Activated naive CD4-positive, alpha-beta T cell treated with anti-CD3 and anti-CD28 coated beads, Interleukin-2, amount 10 ng/mL, durations not matched to agents 7 days and 5 days (primary cell): Measurements from ENCODE around the gene C1orf167.
"Not testable (repeated sequence)": the region's sequence is repeated elsewhere in the genome, so short reads cannot be mapped to it uniquely, and the experiment has no call there.

ENCODE experiments used
- CTCF ChIA-PET: fragments of 350-600 bp; sonication (Branson Sonifier 250); formaldehyde crosslinking; loops from one replicate; lab custom pipeline; 2021; ENCODE audit warnings: antibody characterized with exemption; lab: Charles Lee
- DNase-seq: peaks from one replicate; pipeline ENCODE4 v3.0.0-alpha.2; 2020
- H3K27ac Mint-ChIP-seq: one replicate; pipeline ENCODE4 v1.8.0; 2021; ENCODE audit warnings: mild to moderate bottlenecking, moderate library complexity, mixed read lengths
- H3K27me3 Mint-ChIP-seq: one replicate; pipeline ENCODE4 v1.8.0; 2021; ENCODE audit warnings: mild to moderate bottlenecking, mixed read lengths
- H3K36me3 Mint-ChIP-seq: one replicate; pipeline ENCODE4 v1.8.0; 2021; ENCODE audit warnings: mixed read lengths
- H3K4me1 Mint-ChIP-seq: one replicate; pipeline ENCODE4 v1.8.0; 2021; ENCODE audit warnings: mixed read lengths
- H3K4me3 Mint-ChIP-seq: one replicate; pipeline ENCODE4 v1.8.0; 2021; ENCODE audit warnings: mild to moderate bottlenecking, moderate library complexity, mixed read lengths
- H3K9me3 Mint-ChIP-seq: one replicate; pipeline ENCODE4 v1.8.0; 2021; ENCODE audit warnings: mixed read lengths

The C1orf167 gene

DNA sequence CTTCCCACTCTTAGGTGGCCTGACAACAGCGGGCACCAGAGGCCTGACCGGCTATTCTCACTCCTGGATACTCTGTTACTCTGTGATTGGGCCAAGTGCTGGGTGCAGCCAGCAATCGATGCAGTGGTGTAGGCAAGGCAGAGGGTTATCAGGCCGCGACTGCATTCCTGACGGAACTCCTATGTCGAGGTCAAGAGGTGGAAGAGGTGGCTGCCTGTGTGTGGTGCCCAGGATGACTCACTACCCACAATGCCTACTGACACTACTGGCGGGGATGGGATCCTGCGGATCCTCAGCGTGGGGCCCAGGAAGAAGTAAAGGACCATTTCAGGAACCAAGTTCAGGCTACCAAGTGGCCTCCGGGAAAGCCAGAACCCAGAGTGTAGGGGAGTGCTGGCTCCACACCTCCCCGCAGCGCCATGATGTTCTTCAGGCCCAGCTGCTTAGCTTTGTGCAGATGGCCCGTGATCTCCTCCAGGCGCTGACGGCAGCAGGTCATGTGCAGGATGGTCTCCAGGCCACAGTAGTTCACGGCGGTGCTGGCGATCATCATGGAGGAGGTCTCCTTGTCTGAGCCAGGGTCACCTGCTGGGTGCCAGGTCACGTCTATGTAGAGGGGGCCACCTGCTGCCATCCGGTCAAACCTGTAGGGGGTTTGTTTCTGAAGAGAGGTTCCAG, 38.9 kb downstream of the C1orf167 start:
- Mint-ChIP-seq H3K9me3 (no peaks in the 10 kb centered on the region), H3K36me3 (peaks cover 28% of the 10 kb centered on the region), H3K4me1 (peaks cover 36% of the 10 kb centered on the region), H3K27me3 (no peaks in the 10 kb centered on the region), H3K4me3 (no peak overlapping the region), H3K27ac (no peak overlapping the region)
- DNase-seq: no peak
- CTCF ChIA-PET: no interaction called here

DNA sequence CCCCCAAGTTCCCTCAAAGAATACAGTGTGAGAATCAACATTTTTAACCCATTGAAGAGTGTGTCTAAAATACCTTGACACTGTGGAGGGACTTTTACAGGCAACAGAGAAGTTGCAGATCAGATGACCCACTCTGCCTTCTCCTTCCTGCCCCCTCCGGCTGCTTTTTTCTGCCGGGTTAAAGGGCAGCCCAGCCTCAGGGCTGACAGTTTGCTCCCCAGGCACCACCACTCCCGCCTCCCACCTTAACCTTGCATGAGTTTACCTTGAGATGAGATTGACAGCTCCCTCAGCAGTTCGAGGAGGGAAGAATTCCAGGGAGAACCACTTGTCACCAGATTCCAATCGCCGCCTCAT, 40.6 kb downstream of the C1orf167 start:
- Mint-ChIP-seq H3K4me3 (peak overlapping the region; percentile 88), H3K4me1 (peaks cover 51% of the 10 kb centered on the region), H3K27me3 (no peaks in the 10 kb centered on the region), H3K27ac (peak overlapping the region; percentile 86), H3K36me3 (peaks cover 25% of the 10 kb centered on the region), H3K9me3 (no peaks in the 10 kb centered on the region)
- DNase-seq: peak; percentile 35
- CTCF ChIA-PET: interaction anchor here (2.3 kb wide), 1 partner anchor 17 kb away, joined by 7 read pairs; no protein-coding TSS in a partner anchor

GRCh38 chr1:11802973-11803885, 41.2 kb downstream of the C1orf167 start:
- CTCF ChIA-PET: interaction anchor here (1.4 to 2.3 kb wide), 2 partner anchors 18 to 19 kb away, joined by 4 to 7 read pairs; no protein-coding TSS in a partner anchor
- H3K4me3 Mint-ChIP-seq: peak overlapping the region; percentile 88
- H3K27me3 Mint-ChIP-seq: no peaks in the 10 kb centered on the region
- peak; percentile 91 for DNase-seq
- H3K27ac Mint-ChIP-seq: peak overlapping the region; percentile 86
- H3K9me3 Mint-ChIP-seq: no peaks in the 10 kb centered on the region
- peaks cover 29% of the 10 kb centered on the region for H3K36me3 Mint-ChIP-seq
- H3K4me1 Mint-ChIP-seq: peaks cover 57% of the 10 kb centered on the region

- peak overlapping the region; percentile 88 for H3K4me3 Mint-ChIP-seq
- CTCF ChIA-PET: interaction anchor here (1.4 to 2.3 kb wide), 2 partner anchors 19 to 20 kb away, joined by 4 to 7 read pairs; no protein-coding TSS in a partner anchor
- H3K27me3 Mint-ChIP-seq, H3K9me3 Mint-ChIP-seq, DNase-seq: not testable (repeated sequence)
- peaks cover 34% of the 10 kb centered on the region for H3K36me3 Mint-ChIP-seq
- peak overlapping the region; percentile 86 for H3K27ac Mint-ChIP-seq
- H3K4me1 Mint-ChIP-seq: peaks cover 63% of the 10 kb centered on the region
Measured at GRCh38 chr1:11803924-11804665, 42.1 kb downstream of the C1orf167 start.

DNA sequence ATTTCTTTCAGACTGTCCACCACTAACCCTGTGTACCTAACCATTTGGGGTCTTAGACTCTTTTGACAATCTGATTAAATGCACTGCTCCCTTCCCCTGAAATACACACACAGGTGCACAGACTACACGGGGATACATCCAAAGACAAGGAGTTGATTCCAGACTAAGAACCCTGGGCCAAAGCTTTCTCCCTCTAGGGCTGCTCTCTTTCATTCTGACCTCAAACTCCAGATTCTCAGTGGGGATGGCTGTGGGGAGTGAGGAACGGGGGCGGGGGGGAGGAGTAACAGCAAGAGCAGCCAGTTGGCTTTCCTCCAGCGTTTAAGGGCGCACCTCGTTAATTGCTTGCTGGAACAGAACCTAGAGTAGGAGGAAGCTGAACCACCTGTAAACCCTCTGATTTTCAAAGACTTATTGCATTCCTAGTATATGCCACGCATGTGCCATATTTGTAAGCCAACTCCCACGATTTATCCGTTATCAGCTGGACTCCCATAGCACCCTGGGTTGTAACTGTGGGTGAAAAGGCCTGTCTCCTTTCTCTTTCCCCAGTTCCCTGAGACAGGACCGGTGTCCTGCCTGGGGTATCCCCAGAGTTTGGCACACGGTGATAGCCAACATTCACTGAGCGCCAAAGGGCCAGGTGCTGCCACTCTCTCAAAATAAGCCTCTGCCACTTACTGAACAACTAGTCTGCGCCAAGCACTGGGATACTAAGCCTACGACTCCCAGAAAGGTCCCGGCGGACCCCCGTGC, 42.9 kb downstream of the C1orf167 start:
- Mint-ChIP-seq H3K36me3 (peaks cover 36% of the 10 kb centered on the region), H3K27me3 (no peaks in the 10 kb centered on the region), H3K4me1 (peaks cover 67% of the 10 kb centered on the region), H3K9me3 (no peaks in the 10 kb centered on the region), H3K4me3 (peak overlapping the region; percentile 88), H3K27ac (peak overlapping the region; percentile 85)
- CTCF ChIA-PET: interaction anchor here (2.3 kb wide), 1 partner anchor 20 kb away, joined by 7 read pairs; no protein-coding TSS in a partner anchor
- peak; percentile 52 for DNase-seq

GRCh38 chr1:11805422-11806306, 43.7 kb downstream of the C1orf167 start, which contains the start of the genes CLCN6 and MTHFR:
Gene CLCN6 (plus strand): TSS chr1:11806191. CDS start chr1:11806263, 72 bp downstream.
Gene MTHFR (minus strand): TSS chr1:11805964. CDS start chr1:11803116, 2,848 bp downstream.
- H3K4me1 Mint-ChIP-seq: peaks cover 68% of the 10 kb centered on the region
- H3K27me3 Mint-ChIP-seq: no peaks in the 10 kb centered on the region
- peak; percentile 100 for DNase-seq
- H3K27ac Mint-ChIP-seq: peak within 1 kb of the TSS; percentile 85
- H3K36me3 Mint-ChIP-seq: peaks cover 31% of the 10 kb centered on the region
- H3K9me3 Mint-ChIP-seq: no peaks in the 10 kb centered on the region
- CTCF ChIA-PET: interaction anchor here (1.1 kb wide), 1 partner anchor 141 kb away, joined by 3 read pairs; no protein-coding TSS in a partner anchor
- H3K4me3 Mint-ChIP-seq: peak within 1 kb of the TSS; percentile 88

DNA sequence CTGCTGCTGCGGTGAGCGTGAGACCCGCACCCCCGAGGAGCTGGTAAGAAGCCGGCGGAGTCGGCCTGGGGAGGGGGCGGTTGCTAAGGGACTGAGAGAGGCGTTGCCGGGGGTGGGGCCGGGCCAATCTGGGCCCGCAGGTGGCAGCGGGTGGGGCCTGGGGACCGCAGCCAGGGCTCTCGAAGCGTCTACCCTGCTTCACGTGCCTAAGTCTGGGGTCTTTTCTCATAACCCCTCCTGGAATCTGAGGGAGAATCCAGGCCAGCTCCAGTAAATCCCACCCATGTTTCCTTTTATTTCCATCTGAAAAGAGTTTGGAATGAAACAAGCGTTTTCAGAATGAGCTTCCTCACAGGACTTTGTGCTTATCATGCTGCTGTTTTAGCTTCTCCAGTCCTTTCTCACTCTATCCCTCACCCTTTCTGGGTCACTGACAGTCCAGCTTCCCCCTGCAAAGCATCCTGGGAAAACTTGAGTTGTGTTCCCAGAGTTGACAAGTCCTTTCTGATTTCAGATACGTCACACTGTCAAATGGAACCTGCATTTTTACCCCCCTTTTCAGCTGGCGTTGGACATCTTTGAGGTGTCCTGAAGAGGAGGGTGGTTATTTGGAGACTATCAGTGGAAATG, 44.4 kb downstream of the C1orf167 start:
- DNase-seq: no peak
- CTCF ChIA-PET: interaction anchor here (0.6 to 1.1 kb wide), 2 partner anchors 30 to 142 kb away, joined by 3 read pairs; no protein-coding TSS in a partner anchor
- Mint-ChIP-seq H3K4me1 (peaks cover 68% of the 10 kb centered on the region), H3K9me3 (no peaks in the 10 kb centered on the region), H3K4me3 (peak overlapping the region; percentile 88), H3K27me3 (no peaks in the 10 kb centered on the region), H3K36me3 (peaks cover 25% of the 10 kb centered on the region), H3K27ac (peak overlapping the region; percentile 85)

DNA sequence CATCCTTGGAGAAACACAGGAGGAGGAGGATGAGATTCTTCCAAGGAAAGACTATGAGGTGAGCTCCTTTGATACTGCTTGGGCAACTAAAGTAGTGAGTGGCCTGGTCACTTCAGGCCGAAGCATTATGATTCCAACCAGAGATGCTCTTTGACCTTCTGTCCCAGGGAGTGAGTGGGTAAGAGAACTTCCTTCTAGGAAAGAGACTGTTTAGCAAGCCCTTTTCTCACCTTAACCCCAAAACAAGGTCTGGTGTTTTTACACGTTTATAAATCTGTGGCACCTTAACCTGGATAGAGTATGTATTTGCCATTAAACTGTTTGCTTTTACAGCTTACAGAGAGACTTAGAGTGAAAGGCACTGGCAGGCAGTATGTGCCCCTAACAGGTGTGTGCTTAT, 45.1 kb downstream of the C1orf167 start:
- no peaks in the 10 kb centered on the region for H3K9me3 Mint-ChIP-seq
- H3K4me1 Mint-ChIP-seq: peaks cover 63% of the 10 kb centered on the region
- peak overlapping the region; percentile 85 for H3K27ac Mint-ChIP-seq
- DNase-seq: no peak
- no peaks in the 10 kb centered on the region for H3K27me3 Mint-ChIP-seq
- CTCF ChIA-PET: interaction anchor here (0.6 to 1.3 kb wide), 3 partner anchors 30 to 86 kb away, joined by 3 to 4 read pairs (median 3); no protein-coding TSS in a partner anchor
- H3K36me3 Mint-ChIP-seq: peaks cover 24% of the 10 kb centered on the region
- peak overlapping the region; percentile 88 for H3K4me3 Mint-ChIP-seq

DNA sequence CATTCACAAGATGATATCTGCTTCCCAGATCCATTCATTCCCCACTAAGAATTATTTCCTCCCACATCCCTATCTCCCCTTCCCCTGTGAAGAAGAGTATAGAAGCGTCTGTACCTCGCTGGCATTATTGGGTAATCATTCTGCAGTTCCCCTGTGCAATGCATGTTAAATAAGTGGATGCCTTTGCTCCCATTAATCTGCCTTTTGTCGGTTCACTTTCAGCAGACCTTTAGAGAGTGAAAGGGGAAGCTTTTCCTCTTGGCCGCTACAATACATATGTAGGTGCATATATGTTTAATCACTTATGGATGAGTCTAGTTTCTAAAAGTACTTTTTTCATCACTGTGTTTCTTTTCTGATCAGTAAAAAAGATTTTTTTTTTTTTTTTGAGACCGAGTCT, 51.0 kb downstream of the C1orf167 start:
- Mint-ChIP-seq H3K4me1 (peaks cover 15% of the 10 kb centered on the region), H3K27me3 (no peaks in the 10 kb centered on the region), H3K9me3 (no peaks in the 10 kb centered on the region), H3K36me3 (peaks cover 29% of the 10 kb centered on the region), H3K4me3 (no peak overlapping the region), H3K27ac (no peak overlapping the region)
- CTCF ChIA-PET: no interaction called here
- DNase-seq: no peak

DNA sequence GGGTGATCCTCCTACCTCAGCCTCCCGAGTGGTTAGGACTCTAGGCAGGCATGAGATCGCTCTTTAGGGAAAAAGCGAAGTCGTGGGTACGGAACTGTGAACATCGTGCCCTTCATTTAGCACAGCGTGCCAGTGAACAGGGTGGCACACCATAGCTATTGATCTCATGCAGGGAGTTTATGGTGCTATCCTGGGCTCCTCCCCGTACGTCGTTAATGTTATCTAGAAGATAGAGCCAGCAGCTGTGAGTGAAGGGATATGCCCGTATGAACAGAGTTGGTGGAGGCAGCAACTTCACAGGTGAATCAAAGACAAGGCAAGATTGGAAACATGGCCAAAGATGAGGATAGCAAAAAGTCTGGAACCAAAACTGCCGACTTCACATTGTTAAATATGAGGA, 55.2 kb downstream of the C1orf167 start:
- Mint-ChIP-seq H3K27ac (no peak overlapping the region), H3K9me3 (no peaks in the 10 kb centered on the region), H3K36me3 (peaks cover 25% of the 10 kb centered on the region), H3K4me3 (no peak overlapping the region), H3K4me1 (peaks cover 2% of the 10 kb centered on the region), H3K27me3 (no peaks in the 10 kb centered on the region)
- no peak for DNase-seq
- CTCF ChIA-PET: no interaction called here

- Mint-ChIP-seq H3K9me3 (no peaks in the 10 kb centered on the region), H3K36me3 (peaks cover 19% of the 10 kb centered on the region), H3K27me3 (no peaks in the 10 kb centered on the region), H3K4me1 (no peaks in the 10 kb centered on the region), H3K27ac (no peak overlapping the region), H3K4me3 (no peak overlapping the region)
- CTCF ChIA-PET: no interaction called here
- DNase-seq: no peak
Measured at GRCh38 chr1:11822091-11822490, 60.1 kb downstream of the C1orf167 start.
